ENCODE results near the gene RTKN2.
A peak's percentile ranks its signal among the peaks of the same experiment; 100 is the strongest.
"Not testable (repeated sequence)": the region's sequence is repeated elsewhere in the genome, so short reads cannot be mapped to it uniquely, and the experiment has no call there.

RTKN2 gene

DNA sequence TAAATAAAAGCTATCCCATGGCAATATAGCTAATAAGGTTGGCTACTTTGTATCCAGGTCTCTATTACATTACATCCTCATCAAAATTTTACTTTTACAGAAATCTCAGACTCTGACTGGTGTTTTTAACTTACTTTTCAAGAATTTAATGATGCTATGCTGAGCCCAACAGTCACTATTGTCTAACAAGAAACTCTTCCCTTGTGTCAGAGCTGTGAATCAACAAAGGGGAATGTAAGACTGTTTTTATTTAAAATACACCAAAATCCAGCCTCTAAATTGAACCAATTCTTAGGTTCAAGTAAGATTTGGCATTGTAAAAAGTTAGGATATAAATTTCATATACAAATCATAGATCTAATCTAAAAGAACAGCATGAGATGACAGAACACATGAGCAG is 7.0 kb downstream of the RTKN2 start:
- DNase-seq (ENCODE audit: insufficient read length, low spot score) (no peak), FAIRE-seq (no peak)

DNA sequence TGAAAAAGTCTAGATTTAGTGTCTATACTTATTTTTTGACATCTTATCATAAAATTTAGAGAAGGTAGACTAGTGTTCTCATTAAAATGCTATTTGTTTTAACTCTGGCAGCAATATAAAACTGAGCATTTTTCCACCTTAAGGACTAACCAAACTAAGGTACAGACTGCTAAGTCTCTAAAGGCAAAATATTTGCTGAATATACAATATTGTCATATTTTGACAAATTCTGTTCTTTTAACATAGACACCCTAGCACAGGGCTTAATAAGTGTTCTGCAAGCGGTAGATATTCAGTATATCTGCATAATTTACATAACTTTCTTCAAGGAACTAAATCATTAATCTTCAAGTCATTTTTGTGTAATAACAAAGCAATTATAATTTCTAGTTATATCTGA is 8.6 kb downstream of the RTKN2 start:
- FAIRE-seq (no peak), DNase-seq (ENCODE audit: insufficient read length, low spot score) (no peak)

DNA sequence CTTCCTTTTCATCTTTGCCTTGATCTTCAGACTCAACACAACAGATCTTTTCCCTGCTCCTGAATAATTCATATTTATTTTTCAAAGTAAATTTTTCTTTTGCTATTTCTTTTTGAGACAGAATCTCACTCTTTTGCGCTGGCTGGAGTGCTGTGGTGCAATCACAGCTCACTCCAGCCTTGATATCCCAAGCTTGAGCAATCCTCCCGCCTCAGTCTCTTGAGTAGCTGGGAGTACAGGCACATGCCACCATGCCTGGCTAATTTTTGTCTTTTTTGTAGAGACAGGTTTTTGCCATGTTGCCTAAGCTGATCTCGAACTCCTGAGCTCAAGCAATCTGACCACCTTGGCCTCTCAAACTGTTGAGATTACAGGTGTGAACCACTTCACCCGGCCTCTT is 9.2 kb downstream of the RTKN2 start:
- FAIRE-seq (no peak), DNase-seq (ENCODE audit: insufficient read length, low spot score) (no peak)

DNA sequence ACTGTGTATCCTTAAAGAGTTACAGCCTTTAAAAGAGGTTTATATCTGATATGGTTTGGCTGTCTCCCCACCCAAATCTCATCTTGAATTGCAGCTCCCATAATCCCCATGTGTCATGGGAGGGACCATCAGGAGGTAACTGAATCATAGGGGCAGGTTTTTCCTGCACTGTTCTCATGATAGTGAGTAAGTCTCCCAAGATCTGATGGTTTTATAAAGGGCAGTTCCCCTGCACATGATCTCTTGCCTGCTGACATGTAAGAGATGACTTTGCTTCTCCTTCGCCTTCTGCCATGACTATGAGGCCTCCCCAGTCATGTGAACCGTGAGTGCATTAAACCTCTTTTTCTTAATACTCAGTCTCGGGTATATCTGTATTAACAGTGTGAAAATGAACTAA is 9.7 kb downstream of the RTKN2 start:
- no peak for FAIRE-seq
- no peak for DNase-seq (ENCODE audit: insufficient read length, low spot score)

DNA sequence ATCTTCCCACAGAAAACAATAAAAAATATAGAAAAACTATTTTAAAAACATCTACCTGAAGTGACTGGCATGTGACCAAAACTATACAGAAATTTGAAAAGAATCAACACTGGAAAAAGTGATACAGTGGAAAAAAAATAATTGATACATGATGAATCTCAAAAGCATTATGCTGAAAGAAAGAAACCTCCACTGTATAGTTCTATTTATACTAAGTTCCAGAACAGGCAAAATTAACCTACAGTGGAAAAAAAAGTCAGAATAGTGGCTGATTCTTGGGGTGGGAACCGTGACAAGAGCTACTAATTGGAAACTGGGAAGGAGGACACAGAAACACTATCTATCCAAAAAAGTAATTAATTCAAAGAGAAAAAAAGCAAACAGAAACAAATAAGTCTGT is 14.9 kb downstream of the RTKN2 start:
- DNase-seq (ENCODE audit: insufficient read length, low spot score) (no peak), FAIRE-seq (no peak)

DNA sequence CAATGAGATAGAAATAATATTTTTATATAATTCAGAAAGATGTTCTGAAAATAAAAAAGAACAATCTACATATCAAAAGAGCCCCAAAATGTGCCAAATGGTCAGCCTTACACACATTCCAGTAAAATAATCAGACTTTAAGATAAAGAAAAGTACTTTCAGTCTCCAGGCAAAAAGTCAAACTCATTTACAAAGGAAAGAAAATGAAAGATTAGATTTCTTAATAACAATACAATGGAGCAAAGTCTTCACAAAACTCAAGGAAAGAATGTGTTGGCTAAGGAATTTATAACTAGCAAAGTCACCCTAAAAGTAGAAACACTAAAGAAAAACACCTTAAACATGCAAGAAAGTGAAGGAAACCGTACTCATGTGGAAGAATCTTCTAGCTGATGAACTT is 16.6 kb downstream of the RTKN2 start:
- FAIRE-seq (no peak), DNase-seq (ENCODE audit: insufficient read length, low spot score) (no peak)

DNA sequence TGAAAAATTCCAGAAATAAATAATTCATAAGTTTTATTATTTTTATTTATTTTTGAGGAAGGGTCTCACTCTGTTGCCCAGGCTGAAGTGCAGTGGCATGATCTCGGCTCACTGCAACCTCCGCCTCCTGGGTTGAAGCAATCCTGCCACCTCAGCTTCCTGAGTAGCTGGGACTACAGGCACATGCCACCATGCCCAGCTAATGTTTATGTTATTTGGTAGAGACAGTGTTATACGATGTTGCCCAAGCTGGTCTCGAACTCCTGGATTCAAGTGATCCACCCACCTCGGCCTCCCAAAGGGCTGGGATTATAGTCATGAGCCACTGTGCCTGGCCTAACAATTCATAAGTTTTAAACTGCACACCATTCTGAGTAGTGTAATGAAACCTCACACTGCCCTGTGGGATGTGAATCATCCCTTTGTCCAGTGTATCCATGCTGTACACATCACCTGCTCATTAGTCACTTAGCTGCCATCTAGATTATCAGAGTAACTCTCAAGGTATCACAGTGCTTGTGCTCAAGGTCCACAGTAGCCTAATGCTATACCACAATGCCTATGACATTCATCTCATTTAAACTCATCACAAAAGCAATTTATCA is 17.9 kb downstream of the RTKN2 start:
- DNase-seq (ENCODE audit: insufficient read length, low spot score): no peak
- FAIRE-seq: peak; percentile 40

DNA sequence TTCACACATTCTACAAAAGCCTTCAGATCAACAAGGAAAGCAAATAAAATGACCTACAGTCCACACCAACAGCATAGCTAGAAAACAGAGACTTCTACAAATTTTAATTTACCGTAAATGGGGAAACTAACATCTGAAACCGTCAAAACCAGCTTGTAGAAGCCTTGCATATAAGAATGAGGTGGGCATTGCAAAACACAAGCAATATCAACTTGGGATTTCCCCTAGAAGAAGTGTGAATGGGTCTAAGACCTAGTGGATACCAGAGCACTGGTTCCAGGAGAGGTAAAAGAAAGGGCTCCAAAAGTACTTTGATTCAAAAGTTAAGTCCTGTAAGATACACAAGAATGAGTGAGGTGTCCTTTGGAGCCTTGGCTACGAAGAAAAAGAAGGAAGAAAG is 18.7 kb downstream of the RTKN2 start:
- FAIRE-seq: no peak
- no peak for DNase-seq (ENCODE audit: insufficient read length, low spot score)

DNA sequence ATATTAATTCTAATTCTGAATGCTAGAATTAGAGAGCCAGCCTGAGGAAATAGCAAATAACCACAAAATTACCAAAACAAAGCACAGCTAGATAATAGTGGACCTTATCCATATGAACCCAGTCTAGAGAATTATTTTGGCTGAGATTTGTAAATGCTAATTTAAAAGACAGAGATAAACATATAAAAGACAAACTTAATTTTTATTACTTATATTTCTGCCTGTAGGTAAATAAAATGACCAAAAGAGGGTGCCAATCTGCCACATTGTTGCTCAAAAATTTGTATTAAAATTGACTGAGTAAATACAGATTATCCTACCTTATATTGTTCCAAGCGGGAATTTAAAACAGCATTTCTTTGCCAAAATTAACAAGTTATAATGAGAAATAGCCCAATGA is 20.2 kb downstream of the RTKN2 start:
- FAIRE-seq (no peak), DNase-seq (ENCODE audit: insufficient read length, low spot score) (no peak)

DNA sequence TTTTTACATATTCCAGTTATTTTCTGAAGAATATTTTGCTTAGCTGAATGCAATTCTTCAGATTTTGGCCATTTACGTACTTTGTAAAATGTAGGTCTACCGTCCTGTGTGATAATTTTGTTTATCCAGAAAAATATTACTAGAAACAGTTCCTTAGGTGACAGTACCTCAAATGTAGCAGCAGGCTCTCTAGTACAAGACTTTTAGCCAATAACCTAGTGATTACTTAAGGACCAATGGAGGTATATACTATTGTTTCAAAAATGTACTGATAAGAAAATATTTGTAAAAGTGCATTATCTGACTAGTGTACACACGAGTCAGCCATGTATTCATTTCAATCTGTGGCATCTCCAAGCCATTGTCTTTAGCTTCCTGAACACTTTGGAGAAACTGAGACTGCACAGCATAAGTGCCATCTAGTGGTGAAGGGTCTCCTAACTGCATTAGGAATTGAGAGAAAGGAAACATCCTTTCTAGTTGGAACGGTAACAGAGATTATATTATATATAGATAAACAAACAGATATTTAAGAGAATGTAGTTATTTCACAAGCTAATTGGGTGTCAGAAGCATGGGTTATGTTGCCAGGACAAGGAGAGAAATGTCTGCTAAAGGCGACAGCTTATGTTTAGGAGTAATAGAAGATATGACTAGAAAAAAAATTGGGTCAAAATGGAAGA is 23.7 kb downstream of the RTKN2 start:
- FAIRE-seq (peak; percentile 54), DNase-seq (ENCODE audit: insufficient read length, low spot score) (no peak)

DNA sequence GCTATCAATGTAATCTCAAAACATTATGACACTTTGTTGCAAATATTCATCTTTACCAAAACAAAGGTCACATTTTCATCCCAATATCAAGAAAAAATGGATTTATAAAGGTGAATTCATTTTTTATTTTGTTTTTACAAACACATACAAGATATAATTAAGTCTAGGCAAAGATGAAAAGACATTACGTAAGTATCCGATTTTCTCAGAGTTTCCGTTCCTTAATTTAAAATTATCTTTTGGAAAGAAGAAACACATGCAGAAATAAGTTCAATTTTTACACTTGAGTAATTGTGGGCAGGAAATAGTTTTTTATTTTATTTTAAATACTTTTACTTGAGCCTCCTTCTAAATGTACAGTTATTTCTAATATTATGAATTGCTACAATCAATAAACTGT is 24.6 kb downstream of the RTKN2 start:
- DNase-seq (ENCODE audit: insufficient read length, low spot score): no peak
- no peak for FAIRE-seq

DNA sequence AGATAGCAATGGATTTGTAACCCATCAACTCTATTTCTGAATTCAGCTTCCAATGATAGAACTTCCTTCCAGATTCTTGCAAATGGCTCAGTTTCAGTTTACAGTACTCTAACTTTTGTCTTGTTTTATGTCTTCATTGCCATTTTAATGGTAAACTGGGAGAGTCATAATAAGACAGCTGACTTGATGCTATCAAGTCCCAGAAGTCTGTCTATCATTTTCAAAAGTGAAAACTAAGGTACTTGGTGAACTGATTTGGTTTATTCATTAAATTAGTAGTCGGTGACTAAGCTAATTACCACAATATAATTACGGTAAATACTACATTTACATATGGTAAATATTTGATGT is 25.0 kb downstream of the RTKN2 start:
- DNase-seq (ENCODE audit: insufficient read length, low spot score): no peak
- no peak for FAIRE-seq

DNA sequence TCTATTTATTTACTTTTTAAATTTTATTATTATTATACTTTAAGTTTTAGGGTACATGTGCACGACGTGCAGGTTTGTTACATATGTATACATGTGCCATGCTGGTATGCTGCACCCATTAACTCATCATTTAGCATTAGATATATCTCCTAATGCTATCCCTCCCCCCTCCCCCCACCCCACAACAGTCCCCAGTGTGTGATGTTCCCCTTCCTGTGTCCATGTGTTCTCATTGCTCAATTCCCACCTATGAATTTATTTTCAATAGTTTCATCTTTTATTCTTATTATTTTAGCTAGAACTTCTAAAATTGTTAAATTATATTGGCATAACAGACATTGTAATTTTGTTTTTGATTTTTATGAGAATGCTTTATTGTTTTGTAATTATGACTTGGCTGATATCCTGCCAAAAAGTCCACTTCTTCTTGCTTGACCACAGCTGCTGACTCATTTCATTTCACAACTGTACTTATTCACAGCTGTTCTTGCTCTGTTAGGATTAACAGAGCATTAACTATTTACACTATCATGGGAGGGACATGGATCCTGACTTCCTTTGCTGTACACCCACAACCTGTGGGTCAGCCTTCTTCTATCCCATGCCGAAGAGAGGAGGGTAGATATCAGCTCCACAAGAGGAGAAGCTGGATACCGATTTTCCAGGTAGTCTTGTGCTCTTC is 25.5 kb downstream of the RTKN2 start:
- FAIRE-seq (peak; percentile 91), DNase-seq (ENCODE audit: insufficient read length, low spot score) (peak; percentile 51)

DNA sequence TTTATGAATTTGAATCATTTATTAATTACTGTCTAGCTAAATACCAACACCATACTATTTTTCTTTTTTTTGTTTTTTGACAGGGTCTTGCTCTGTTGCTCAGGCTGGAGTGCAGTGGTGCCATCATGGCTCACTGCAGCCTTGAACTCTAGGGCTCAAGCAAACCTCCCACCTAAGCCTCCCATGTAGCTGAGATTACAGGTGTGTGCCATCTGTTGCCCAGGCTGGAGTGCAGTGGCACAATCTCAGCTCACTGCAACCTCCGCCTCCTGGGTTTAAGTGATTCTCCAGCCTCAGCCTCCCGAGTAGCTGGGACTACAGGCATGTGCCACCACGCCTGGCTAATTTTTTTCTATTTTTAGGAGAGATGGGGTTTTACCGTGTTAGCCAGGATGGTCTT is 27.1 kb downstream of the RTKN2 start:
- not testable (repeated sequence) for DNase-seq (ENCODE audit: insufficient read length, low spot score); FAIRE-seq

DNA sequence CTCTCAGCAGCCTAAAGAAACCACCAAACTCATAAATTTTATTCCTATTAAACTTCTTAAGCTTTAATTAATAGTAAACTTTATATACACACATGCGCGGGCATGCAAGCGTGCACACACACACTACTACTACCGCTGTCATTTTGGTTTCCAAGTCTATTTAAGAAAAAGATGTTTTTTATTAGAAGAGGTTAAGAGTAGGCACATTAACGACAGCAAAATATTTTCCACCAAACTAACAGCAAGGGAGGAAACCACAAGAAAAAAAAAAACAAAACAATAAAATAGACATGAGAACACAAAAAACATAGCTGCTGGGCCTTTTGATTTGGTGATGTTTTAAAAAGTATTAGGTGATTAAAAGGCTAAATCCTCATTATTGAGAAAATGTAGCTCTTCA is 28.6 kb downstream of the RTKN2 start:
- DNase-seq (ENCODE audit: insufficient read length, low spot score) (no peak), FAIRE-seq (no peak)

DNA sequence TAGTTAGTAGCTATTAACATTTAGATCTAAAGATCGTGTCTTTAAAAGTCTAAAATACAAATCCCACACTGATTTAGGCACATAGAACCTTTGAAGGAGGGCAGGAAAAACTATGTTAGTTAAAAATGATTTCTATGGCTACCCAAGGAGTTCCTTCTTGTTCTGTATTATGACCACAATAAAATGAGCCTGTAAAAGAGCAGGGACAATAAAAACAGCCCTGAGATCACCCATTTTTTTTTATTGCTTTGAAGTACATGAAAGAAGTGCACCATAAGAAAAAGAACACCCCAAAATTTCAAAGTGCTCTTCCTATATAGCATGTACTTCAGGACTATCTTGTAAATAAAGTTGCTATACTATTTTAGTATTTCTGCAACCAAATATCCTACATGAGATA is 29.8 kb downstream of the RTKN2 start:
- no peak for DNase-seq (ENCODE audit: insufficient read length, low spot score)
- no peak for FAIRE-seq

DNA sequence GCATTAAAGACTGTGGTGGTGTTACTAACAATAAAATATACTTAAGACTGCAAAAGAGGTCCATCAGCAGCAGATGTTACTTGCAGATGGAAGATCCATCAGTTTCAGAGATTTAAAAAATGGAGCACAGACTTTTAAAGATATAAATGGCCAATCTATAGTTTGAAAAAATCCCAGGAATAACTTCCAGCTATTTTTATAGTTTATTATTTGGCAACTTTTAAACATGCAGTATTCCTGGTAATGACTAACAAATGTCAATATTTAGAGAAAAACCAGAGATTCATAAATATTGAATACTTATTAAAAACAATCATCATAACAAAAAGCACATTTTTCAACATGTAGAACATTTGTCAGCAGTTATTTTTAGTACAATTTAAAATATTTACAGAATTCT is 30.7 kb downstream of the RTKN2 start:
- DNase-seq (ENCODE audit: insufficient read length, low spot score) (no peak), FAIRE-seq (no peak)

DNA sequence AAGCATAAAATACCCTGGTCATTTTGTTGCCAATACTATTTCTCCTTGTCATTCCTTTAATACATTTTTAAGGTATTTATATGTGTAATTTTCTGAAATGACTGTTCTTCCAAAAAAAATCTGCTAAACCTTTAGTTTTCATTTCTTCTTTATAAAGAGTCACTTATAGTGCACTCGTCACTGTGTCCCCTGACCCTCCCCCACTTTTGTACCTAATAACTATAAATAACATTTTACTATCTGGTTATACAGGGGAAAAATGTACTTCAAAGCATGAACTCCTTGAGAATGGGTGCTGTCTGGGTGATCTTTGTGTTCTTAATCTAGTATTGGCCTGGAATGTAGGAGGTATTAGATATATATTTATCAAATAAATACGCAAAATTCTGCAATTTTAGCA is 31.1 kb downstream of the RTKN2 start:
- FAIRE-seq (no peak), DNase-seq (ENCODE audit: insufficient read length, low spot score) (no peak)

DNA sequence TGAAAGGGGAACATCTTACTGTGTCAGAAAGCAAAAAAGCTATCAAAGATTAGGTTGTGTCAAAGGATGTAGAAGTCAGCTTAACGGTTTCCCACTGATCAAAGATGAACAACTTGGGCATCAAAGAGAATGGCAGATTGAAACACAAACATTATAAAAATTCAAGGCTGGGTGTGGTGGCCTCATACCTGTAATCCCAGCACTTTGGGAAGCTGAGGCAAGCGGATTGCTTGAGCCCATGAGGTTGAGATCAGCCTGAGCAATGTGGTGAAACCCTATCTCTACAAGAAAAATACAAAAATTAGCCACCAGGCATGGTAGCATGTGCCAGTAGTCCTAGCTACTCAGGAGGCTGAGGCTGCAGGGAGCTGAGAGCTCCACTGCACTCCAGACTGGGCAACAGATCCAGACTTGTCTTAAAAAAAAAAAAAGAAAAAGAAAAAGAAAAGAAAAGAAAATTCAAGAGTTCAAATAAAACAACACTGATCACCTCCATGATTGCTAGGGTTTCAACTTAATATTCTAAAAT is 34.5 kb downstream of the RTKN2 start:
- FAIRE-seq: peak; percentile 44
- no peak for DNase-seq (ENCODE audit: insufficient read length, low spot score)

DNA sequence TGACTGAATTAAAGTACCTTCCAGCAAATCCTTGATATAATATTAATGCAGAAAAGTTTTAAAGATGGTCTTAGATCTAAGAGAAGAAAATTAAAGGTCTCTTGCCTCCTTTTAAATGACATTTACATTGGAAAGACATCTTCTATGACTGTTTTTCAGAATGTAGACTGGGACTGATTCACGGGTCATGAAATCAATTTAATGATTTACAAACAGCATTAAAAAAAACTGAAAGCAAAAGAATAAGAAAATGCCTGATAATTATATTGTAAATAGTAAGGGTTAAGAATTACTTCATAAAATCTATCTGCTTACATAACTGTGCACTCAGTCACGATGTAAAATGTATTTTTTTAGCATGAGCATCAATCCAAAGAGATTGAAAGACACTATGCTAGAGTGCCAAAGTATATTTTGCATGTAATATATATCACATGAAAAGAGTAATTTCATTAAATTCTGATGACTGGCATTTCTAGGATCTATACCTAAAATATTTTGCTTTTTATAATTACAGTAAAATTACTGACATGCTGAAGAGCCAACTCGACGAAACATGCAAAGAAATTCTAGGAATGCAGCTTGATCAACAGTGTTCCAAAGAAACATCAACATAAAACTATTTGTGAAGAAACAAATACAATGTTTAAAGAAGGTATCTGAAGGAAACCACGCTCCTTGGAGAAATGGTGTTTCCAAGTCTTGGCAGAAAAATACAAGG is 35.1 kb downstream of the RTKN2 start:
- FAIRE-seq: no peak
- no peak for DNase-seq (ENCODE audit: insufficient read length, low spot score)

DNA sequence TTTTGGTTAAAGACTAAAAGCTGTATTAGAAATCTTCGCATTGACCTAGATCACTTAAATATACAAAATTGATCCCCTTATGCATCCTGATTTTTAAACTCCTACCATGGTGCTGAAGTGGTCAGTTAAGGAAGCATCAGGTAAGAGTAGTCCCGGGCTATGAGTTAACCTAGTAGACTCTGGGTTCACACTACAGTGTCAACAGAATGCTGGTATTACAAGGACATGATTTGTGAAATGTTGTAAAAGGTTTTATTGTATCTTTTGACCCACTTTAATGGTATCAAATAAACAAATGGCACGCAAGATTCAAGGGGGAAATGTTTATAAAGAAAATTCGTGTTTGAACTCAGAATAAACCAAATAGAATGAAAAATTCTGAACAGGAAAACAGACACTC is 36.8 kb downstream of the RTKN2 start:
- FAIRE-seq: no peak

DNA sequence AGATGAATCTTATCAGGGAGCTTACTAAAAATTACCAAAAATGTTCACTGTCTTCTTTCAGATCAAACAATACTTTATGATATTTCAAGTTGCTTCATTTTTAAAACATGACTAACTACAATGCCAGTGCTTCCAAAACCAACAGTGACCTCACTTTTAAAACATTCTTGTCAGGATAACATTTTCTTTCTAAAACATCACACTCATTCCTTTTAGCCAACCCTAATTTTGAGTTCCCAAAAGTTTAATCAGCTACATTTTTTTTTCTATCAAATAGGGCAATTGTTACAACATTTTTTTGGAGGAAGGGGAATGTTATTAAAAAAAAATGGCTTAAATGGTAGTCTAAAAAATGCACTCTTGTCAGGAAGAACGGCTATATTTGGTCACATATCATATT is 37.3 kb downstream of the RTKN2 start:
- DNase-seq (ENCODE audit: insufficient read length, low spot score): peak; percentile 45
- no peak for FAIRE-seq

More for the DNA sequence above, 36.8 kb downstream of the RTKN2 start:
- no peak for DNase-seq (ENCODE audit: insufficient read length, low spot score)
